ENCODE measurements around the gene MAD1L1.

DNA sequence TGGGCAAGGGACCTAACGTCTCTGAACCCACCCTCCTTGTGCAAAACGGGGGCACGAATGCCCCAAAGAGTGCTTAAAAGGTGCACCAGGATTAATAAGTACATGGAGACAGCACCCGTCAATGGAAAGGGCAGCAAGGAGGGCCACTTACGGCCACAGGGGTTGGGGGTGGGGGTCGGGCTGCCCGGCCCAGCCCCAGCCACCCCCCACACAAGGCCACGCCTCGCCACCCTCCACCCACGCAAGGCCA lies 213.4 kb downstream of the MAD1L1 start:
- TF ChIP-seq CTCF (IDR thresholded peaks at IDR 0.05; ENCODE audit: insufficient read depth, low read depth, low read length) = no peak
- TF ChIP-seq EZH2 (IDR thresholded peaks at IDR 0.05; ENCODE audit: insufficient read depth, low read length) = no peak
